HCT116 (cell line): Measurements from ENCODE around the gene DNAJB7. TPM values are rescaled to one million over a fixed set of nuclear protein-coding genes. Genes with fewer than 3 reads are reported as not detected.

Experiments
- ATAC-seq: fragments of 200-7000 bp; cut with Tn5 transposase; 2 replicates; pipeline ENCODE4 v1.9.1; 2020; ENCODE audit warnings: mild to moderate bottlenecking, moderate library complexity
- BruUV-seq: library from RNA; stranded (reverse); fragments of 400-500 nt; replicated peaks from 2 replicates; lab custom pipeline; 2021; lab: Mats Ljungman, UMichigan
- CTCF ChIA-PET: fragments of 300-600 bp; sonication (Branson Sonifier 250); formaldehyde crosslinking; loops from one replicate; lab custom pipeline; 2021; ENCODE audit warnings: antibody characterized with exemption; lab: Charles Lee
- POLR2A ChIA-PET: fragments of 300-600, 350-600 bp; sonication (Branson Sonifier 250); formaldehyde crosslinking; loops from one replicate; lab custom pipeline; 2021; ENCODE audit warnings: antibody characterized with exemption; lab: Charles Lee
- RAD21 ChIA-PET, 2 experiments: fragments of 300-600 bp; sonication (Branson Sonifier 250); formaldehyde crosslinking; loops; one replicate each; lab custom pipeline; 2023; ENCODE audit warnings: low total read pairs in 2 of 2; ENCODE audit not compliant: uncharacterized antibody in 2 of 2, unreplicated experiment in 2 of 2, low non-redundant PET in 1 of 2; lab: Charles Lee
- DNase-seq: peaks from one replicate; pipeline ENCODE4 v3.0.0-alpha.2; 2010; ENCODE audit warnings: low read depth, low spot score
- H2AFZ ChIP-seq: fragments of 200-600 bp; shearing (Covaris generic), sonication (generic); 2 replicates; pipeline ENCODE4 v1.6.1; 2017; ENCODE audit warnings: low read depth, mixed run types, mixed read lengths, antibody characterized with exemption, low read length; ENCODE audit not compliant: poor library complexity, severe bottlenecking
- H3K27ac ChIP-seq: 2 replicates; pipeline ENCODE4 v1.5.1; 2012; ENCODE audit warnings: low read depth, low read length
- H3K27me3 ChIP-seq: fragments of 200-600 bp; sonication (generic); 2 replicates; pipeline ENCODE4 v1.6.1; 2016; ENCODE audit warnings: mixed run types, low read length, mixed read lengths; ENCODE audit not compliant: insufficient read depth
- H3K36me3 ChIP-seq, 2 experiments: fragments of 200-500 bp in 1 of 2; fragments of 200-600 bp in 1 of 2; sonication (Bioruptor generic) in 1 of 2; sonication (generic) in 1 of 2; 2 replicates each; pipeline versions ENCODE4 v1.5.1 to v1.6.1; 2014 to 2016; ENCODE audit warnings: low read length in 2 of 2, inconsistent platforms in 1 of 2, mixed read lengths in 1 of 2, mixed run types in 1 of 2; ENCODE audit not compliant: insufficient read depth in 2 of 2, control insufficient read depth in 1 of 2
- H3K4me1 ChIP-seq, 2 experiments: fragments of 200-600 bp in 1 of 2; sonication (generic) in 1 of 2; 2 replicates each; pipeline versions ENCODE4 v1.5.1 to v1.6.1; 2012 to 2017; ENCODE audit warnings: low read length in 2 of 2, inconsistent platforms in 1 of 2, mild to moderate bottlenecking in 1 of 2, mixed read lengths in 1 of 2, mixed run types in 1 of 2, moderate library complexity in 1 of 2; ENCODE audit not compliant: insufficient read depth in 2 of 2, control insufficient read depth in 1 of 2
- H3K4me2 ChIP-seq: fragments of 200-600 bp; sonication (generic); 2 replicates; pipeline ENCODE4 v1.6.1; 2017; ENCODE audit warnings: mixed run types, low read length, mixed read lengths
- H3K4me3 ChIP-seq, 2 experiments: fragments of 200-600 bp in 1 of 2; sonication (generic) in 1 of 2; replicated peaks in 1 of 2; 2 replicates each; pipeline ENCODE4 v1.5.1; 2011 to 2016; ENCODE audit warnings: low read length in 2 of 2, control low read depth in 1 of 2, low read depth in 1 of 2, mild to moderate bottlenecking in 1 of 2, mixed read lengths in 1 of 2, mixed run types in 1 of 2
- H3K79me2 ChIP-seq: fragments of 200-600 bp; sonication (generic); 2 replicates; pipeline ENCODE4 v1.6.1; 2017; ENCODE audit warnings: mild to moderate bottlenecking, mixed run types, low read length, moderate library complexity, mixed read lengths; ENCODE audit not compliant: insufficient read depth
- H3K9ac ChIP-seq: fragments of 200-600 bp; sonication (generic); 2 replicates; pipeline ENCODE4 v1.6.1; 2016; ENCODE audit warnings: low read length, mixed read lengths
- H3K9me2 ChIP-seq: fragments of 200-600 bp; sonication (generic), shearing (Covaris generic); 2 replicates; pipeline ENCODE4 v1.6.1; 2017; ENCODE audit warnings: mixed run types, mild to moderate bottlenecking, moderate library complexity; ENCODE audit not compliant: insufficient read depth
- H3K9me3 ChIP-seq, 2 experiments: fragments of 200-500 bp in 1 of 2; fragments of 200-600 bp in 1 of 2; sonication (Bioruptor generic) in 1 of 2; sonication (generic) in 1 of 2; 2 replicates each; pipeline ENCODE4 v1.6.1; 2014 to 2017; ENCODE audit warnings: low read length in 2 of 2, mixed read lengths in 2 of 2, inconsistent platforms in 1 of 2, low read depth in 1 of 2, mild to moderate bottlenecking in 1 of 2, mixed run types in 1 of 2, moderate library complexity in 1 of 2; ENCODE audit not compliant: control insufficient read depth in 1 of 2, insufficient read depth in 1 of 2
- H4K20me1 ChIP-seq: fragments of 200-600 bp; sonication (generic), shearing (Covaris generic); 2 replicates; pipeline ENCODE4 v1.6.1; 2017; ENCODE audit warnings: mixed run types, mild to moderate bottlenecking, moderate library complexity; ENCODE audit not compliant: insufficient read depth
- CBX3 ChIP-seq: IDR thresholded peaks from 2 replicates; pipeline ENCODE4 v1.6.1; 2012; ENCODE audit warnings: low read depth
- CEBPB ChIP-seq: IDR thresholded peaks from 2 replicates; pipeline ENCODE4 v1.6.1; 2012; ENCODE audit warnings: low read depth
- EGR1 ChIP-seq: IDR thresholded peaks from 2 replicates; pipeline ENCODE4 v1.6.1; 2012; ENCODE audit warnings: low read depth
- ELF1 ChIP-seq: IDR thresholded peaks from 2 replicates; pipeline ENCODE4 v1.6.1; 2012; ENCODE audit warnings: low read depth, borderline replicate concordance
- EZH2phosphoT487 ChIP-seq: fragments of 200-600 bp; IDR thresholded peaks from 2 replicates; pipeline ENCODE4 v1.6.1; 2018; ENCODE audit warnings: antibody characterized with exemption, borderline replicate concordance
- FOSL1 ChIP-seq: IDR thresholded peaks from 2 replicates; pipeline ENCODE4 v1.6.1; 2012; ENCODE audit warnings: low read depth
- MAX ChIP-seq: IDR thresholded peaks from 2 replicates; pipeline ENCODE4 v1.6.1; 2012
- POLR2A ChIP-seq: IDR thresholded peaks from 2 replicates; pipeline ENCODE4 v1.7.0; 2011; ENCODE audit warnings: borderline replicate concordance; ENCODE audit not compliant: insufficient read depth, insufficient read length; ENCODE audit errors: extremely low read depth
- POLR2AphosphoS5 ChIP-seq: IDR thresholded peaks from 2 replicates; pipeline ENCODE4 v1.6.1; 2011; ENCODE audit warnings: mild to moderate bottlenecking, low read depth, low read length, moderate library complexity
- RAD21 ChIP-seq: IDR thresholded peaks from 2 replicates; pipeline ENCODE4 v1.6.1; 2012; ENCODE audit warnings: low read depth, mild to moderate bottlenecking
- SIN3A ChIP-seq: IDR thresholded peaks from 2 replicates; pipeline ENCODE4 v1.6.1; 2012; ENCODE audit warnings: low read depth
- SP1 ChIP-seq: IDR thresholded peaks from 2 replicates; pipeline ENCODE4 v1.6.1; 2012; ENCODE audit warnings: low read depth
- SRF ChIP-seq: IDR thresholded peaks from 2 replicates; pipeline ENCODE4 v1.6.1; 2012; ENCODE audit warnings: low read depth
- TCF7L2 ChIP-seq: IDR thresholded peaks from 2 replicates; pipeline ENCODE4 v1.7.0; 2011; ENCODE audit warnings: borderline replicate concordance, inconsistent platforms; ENCODE audit not compliant: insufficient read depth, insufficient read length; ENCODE audit errors: extremely low read depth
- ZFX ChIP-seq: fragments of 450-650 bp; IDR thresholded peaks from 2 replicates; pipeline ENCODE4 v1.6.1; 2017
- intact Hi-C: fragments of 100-400 bp; cut with micrococcal nuclease; formaldehyde crosslinking; loops from 2 replicates; pipeline ENCODE4 v1.10.0; 2022
- total RNA-seq: library from RNA; stranded (reverse); gene quantifications from one replicate; pipeline ENCODE4 v1.2.1, GENCODE V29; 2021; ENCODE audit not compliant: unreplicated experiment
- TF ChIP-seq, protein P1 (sequence below): IDR thresholded peaks from 2 replicates; pipeline ENCODE4 v1.6.1; 2011; ENCODE audit warnings: mild to moderate bottlenecking, low read length, moderate library complexity; ENCODE audit not compliant: insufficient replicate concordance; ENCODE audit errors: extremely low read depth
- TF ChIP-seq, protein P2 (sequence below): IDR thresholded peaks from 2 replicates; pipeline ENCODE4 v1.6.1; 2012; ENCODE audit warnings: low read depth

Gene DNAJB7
- total RNA-seq, 1 experiment from 2014 or later, result not detected

DNA sequence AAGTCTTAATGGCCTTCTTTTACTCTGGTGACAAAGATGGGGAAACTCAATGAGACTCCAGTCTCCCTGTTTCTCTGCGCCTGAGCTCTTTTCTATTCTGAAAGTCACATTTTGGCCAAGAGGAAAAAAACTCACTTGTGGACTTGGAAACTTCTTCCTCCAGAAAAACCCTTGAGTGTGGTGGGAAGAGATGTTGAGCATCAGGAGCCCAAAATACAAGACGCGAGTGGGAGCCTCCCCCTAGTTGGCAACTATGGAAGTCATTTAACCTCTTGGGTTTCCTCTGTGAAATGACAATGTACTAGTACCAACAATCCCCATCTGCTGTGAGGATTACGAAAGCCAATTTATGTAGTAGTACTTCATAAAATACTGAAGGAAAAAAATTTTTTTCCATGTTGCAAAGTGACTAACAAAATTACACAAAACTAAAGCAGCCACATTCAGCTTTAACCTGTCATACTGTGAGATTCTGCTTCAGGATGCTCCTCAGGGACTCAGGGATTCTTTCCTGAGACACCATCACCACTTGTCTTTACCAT lies 42.2 kb downstream of the DNAJB7 start:
- CTCF ChIA-PET, result interaction anchor here (0.9 to 1.0 kb wide), 2 partner anchors 11 to 136 kb away, joined by 3 read pairs; no protein-coding TSS in a partner anchor
- TSS peak; percentile 62 for BruUV-seq
- POLR2A ChIA-PET, result no interaction called here
- no peaks in the 10 kb centered on the region for H3K27me3 ChIP-seq
- H3K79me2 ChIP-seq, result peaks cover 40% of the 10 kb centered on the region
- DNase-seq, result no peak
- H3K9me3 ChIP-seq, result no peaks in the 10 kb centered on the region
- no peaks in the 10 kb centered on the region for H3K9me2 ChIP-seq
- RAD21 ChIA-PET, result no interaction called here
- peak overlapping the region; percentile 55; the same call in 1 of the 2 replicates for H3K27ac ChIP-seq
- peaks cover 0 to 5% of the 10 kb centered on the region in 2 experiments; a peak in 3 of 4 replicates for H3K36me3 ChIP-seq
- no peak for ATAC-seq
- peak overlapping the region; percentile 87 to 92 for H3K4me3 ChIP-seq
- H3K4me1 ChIP-seq, result peaks cover 8 to 25% of the 10 kb centered on the region in 2 experiments; a peak in 3 of 4 replicates
- TF ChIP-seq RAD21, result no peak
- no peak for TF ChIP-seq EZH2phosphoT487
- TF ChIP-seq TCF7L2, result no peak
- no peak for TF ChIP-seq POLR2AphosphoS5
- no peak for TF ChIP-seq ZFX
- TF ChIP-seq, protein P1, sequence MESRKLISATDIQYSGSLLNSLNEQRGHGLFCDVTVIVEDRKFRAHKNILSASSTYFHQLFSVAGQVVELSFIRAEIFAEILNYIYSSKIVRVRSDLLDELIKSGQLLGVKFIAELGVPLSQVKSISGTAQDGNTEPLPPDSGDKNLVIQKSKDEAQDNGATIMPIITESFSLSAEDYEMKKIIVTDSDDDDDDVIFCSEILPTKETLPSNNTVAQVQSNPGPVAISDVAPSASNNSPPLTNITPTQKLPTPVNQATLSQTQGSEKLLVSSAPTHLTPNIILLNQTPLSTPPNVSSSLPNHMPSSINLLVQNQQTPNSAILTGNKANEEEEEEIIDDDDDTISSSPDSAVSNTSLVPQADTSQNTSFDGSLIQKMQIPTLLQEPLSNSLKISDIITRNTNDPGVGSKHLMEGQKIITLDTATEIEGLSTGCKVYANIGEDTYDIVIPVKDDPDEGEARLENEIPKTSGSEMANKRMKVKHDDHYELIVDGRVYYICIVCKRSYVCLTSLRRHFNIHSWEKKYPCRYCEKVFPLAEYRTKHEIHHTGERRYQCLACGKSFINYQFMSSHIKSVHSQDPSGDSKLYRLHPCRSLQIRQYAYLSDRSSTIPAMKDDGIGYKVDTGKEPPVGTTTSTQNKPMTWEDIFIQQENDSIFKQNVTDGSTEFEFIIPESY, result no peak
- TF ChIP-seq POLR2A, result no peak
- TF ChIP-seq SP1, result no peak; the same call in 1 of the 2 replicates
- no peak for TF ChIP-seq CEBPB
- TF ChIP-seq, protein P2, sequence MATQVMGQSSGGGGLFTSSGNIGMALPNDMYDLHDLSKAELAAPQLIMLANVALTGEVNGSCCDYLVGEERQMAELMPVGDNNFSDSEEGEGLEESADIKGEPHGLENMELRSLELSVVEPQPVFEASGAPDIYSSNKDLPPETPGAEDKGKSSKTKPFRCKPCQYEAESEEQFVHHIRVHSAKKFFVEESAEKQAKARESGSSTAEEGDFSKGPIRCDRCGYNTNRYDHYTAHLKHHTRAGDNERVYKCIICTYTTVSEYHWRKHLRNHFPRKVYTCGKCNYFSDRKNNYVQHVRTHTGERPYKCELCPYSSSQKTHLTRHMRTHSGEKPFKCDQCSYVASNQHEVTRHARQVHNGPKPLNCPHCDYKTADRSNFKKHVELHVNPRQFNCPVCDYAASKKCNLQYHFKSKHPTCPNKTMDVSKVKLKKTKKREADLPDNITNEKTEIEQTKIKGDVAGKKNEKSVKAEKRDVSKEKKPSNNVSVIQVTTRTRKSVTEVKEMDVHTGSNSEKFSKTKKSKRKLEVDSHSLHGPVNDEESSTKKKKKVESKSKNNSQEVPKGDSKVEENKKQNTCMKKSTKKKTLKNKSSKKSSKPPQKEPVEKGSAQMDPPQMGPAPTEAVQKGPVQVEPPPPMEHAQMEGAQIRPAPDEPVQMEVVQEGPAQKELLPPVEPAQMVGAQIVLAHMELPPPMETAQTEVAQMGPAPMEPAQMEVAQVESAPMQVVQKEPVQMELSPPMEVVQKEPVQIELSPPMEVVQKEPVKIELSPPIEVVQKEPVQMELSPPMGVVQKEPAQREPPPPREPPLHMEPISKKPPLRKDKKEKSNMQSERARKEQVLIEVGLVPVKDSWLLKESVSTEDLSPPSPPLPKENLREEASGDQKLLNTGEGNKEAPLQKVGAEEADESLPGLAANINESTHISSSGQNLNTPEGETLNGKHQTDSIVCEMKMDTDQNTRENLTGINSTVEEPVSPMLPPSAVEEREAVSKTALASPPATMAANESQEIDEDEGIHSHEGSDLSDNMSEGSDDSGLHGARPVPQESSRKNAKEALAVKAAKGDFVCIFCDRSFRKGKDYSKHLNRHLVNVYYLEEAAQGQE, result no peak
- TF ChIP-seq FOSL1, result no peak
- no peak for TF ChIP-seq EGR1
- no peak; the same call in 1 of the 2 replicates for TF ChIP-seq ELF1
- TF ChIP-seq SRF, result no peak
- no peak for TF ChIP-seq SIN3A
- TF ChIP-seq MAX, result no peak
- TF ChIP-seq CBX3, result no peak
- peak overlapping the region; percentile 88 for H2AFZ ChIP-seq
- H3K9ac ChIP-seq, result peak overlapping the region; percentile 89
- H3K4me2 ChIP-seq, result peak overlapping the region; percentile 92
- no peaks in the 10 kb centered on the region for H4K20me1 ChIP-seq
- intact Hi-C loops, result no loop called here
